Spleen (tissue), 11 donors: Measurements from ENCODE around the gene DPP7. TPM values are rescaled to one million over a fixed set of nuclear protein-coding genes. Genes with fewer than 3 reads are reported as not detected.

ENCODE experiments used
- DNase-seq: peaks from one replicate; pipeline ENCODE4 v3.0.0-alpha.2; 2020
- H3K27ac ChIP-seq, 8 donors: fragments of 200-600 bp; sonication (generic) in 7 of 8; 1 replicate in 4 of 8; 2 replicates in 4 of 8; pipeline versions ENCODE4 v1.5.0 to v1.8.0; 2016 to 2021; ENCODE audit warnings: inconsistent platforms in 4 of 8, mild to moderate bottlenecking in 4 of 8, moderate library complexity in 1 of 8
- H3K27me3 ChIP-seq, 7 donors: fragments of 200-600 bp; sonication (generic) in 6 of 7; replicated peaks in 1 of 7; 1 replicate in 4 of 7; 2 replicates in 3 of 7; pipeline versions ENCODE4 v1.5.0 to v1.8.0; 2016 to 2021; ENCODE audit warnings: inconsistent platforms in 3 of 7, mild to moderate bottlenecking in 1 of 7
- H3K36me3 ChIP-seq, 6 donors: fragments of 200-600 bp; sonication (generic) in 5 of 6; 1 replicate in 4 of 6; 2 replicates in 2 of 6; pipeline versions ENCODE4 v1.5.0 to v1.8.0; 2016 to 2021; ENCODE audit warnings: inconsistent platforms in 2 of 6
- H3K4me1 ChIP-seq, 6 donors: fragments of 200-600 bp; sonication (generic) in 5 of 6; 1 replicate in 3 of 6; 2 replicates in 3 of 6; pipeline versions ENCODE4 v1.5.0 to v1.8.0; 2016 to 2021; ENCODE audit warnings: inconsistent platforms in 3 of 6
- H3K4me3 ChIP-seq, 8 donors: fragments of 200-600 bp; sonication (generic) in 7 of 8; 1 replicate in 4 of 8; 2 replicates in 4 of 8; pipeline versions ENCODE4 v1.5.0 to v1.8.0; 2016 to 2021; ENCODE audit warnings: inconsistent platforms in 4 of 8, mild to moderate bottlenecking in 4 of 8, moderate library complexity in 2 of 8
- H3K9me3 ChIP-seq, 8 donors: fragments of 200-600 bp; sonication (generic) in 7 of 8; 1 replicate in 4 of 8; 2 replicates in 4 of 8; pipeline versions ENCODE4 v1.5.0 to v1.8.0; 2016 to 2021; ENCODE audit warnings: inconsistent platforms in 4 of 8
- POLR2A ChIP-seq, 3 donors: fragments of 450-650 bp; IDR thresholded peaks; one replicate each; pipeline ENCODE4 v1.5.1; 2017; ENCODE audit warnings: antibody characterized with exemption in 3 of 3, mild to moderate bottlenecking in 1 of 3
- POLR2AphosphoS5 ChIP-seq, 3 donors: sonication (generic); formaldehyde crosslinking; IDR thresholded peaks; one replicate each; pipeline ENCODE4 v1.5.1; 2017; ENCODE audit warnings: antibody characterized with exemption in 3 of 3
- WGBS, 5 donors: extraction: QIAGEN DNeasy Blood & Tissue Kit in 3 of 5; methylation state at CpG; one replicate each; pipeline versions ENCODE4 v1.1.5 to v1.1.7; 2013 to 2018; 5-methylcytosine and 5-hydroxymethylcytosine counted together
- intact Hi-C: fragments of 100-400 bp; cut with DNase I; formaldehyde crosslinking; loops from one replicate; pipeline ENCODE4 v1.15.0; 2023; ENCODE audit warnings: low total_unique reads
- polyA plus RNA-seq, 3 donors: library from polyadenylated mRNA; stranded (reverse); fragments of 200-250 nt; gene quantifications; one replicate each; pipeline ENCODE4 v1.2.1, GENCODE V29; 2013
- total RNA-seq, 7 donors: library from RNA; depleted of rRNA in 3 of 7; stranded (reverse); fragments of >200 nt in 3 of 7; fragmentation: NEBNext Ultra II Directional in 4 of 7; extraction: Animal tissue kit (Norgen Biotek cat#: 25700) in 4 of 7; gene quantifications; one replicate each; pipeline versions ENCODE4 v1.1.0 to v1.2.1, GENCODE V29; 2016 to 2021
- TF ChIP-seq, protein P1 (sequence below), 11 experiments: fragments of 200-600 bp in 7 of 11; fragments of 450-650 bp in 4 of 11; sonication (generic) in 4 of 11; IDR thresholded peaks in 8 of 11; conservative IDR thresholded peaks in 3 of 11; 1 replicate in 7 of 11; 2 replicates in 4 of 11; pipeline versions ENCODE4 v1.4.0 to v1.8.0; 2016 to 2021; ENCODE audit warnings: antibody characterized with exemption in 11 of 11, inconsistent platforms in 4 of 11, mild to moderate bottlenecking in 1 of 11
- donor health status: healthy with polysubstance abuse.
- donor health status: DM: no; HTN: no; CAD: no; lungs with moderate emphysema.
- donor health status: DM: no; HTN: no; CAD: no.
- donor health status: Bipolar disorder and iron deficiency.
- donor health status: healthy.
- donor health status: DM: no; HTN: no; CAD: no.
- donor health status: DM: yes; HTN: yes; CAD: no.

Gene DPP7
- total and polyA plus RNA-seq, 10 donors, result 105 to 536 (median 214) TPM

DNA sequence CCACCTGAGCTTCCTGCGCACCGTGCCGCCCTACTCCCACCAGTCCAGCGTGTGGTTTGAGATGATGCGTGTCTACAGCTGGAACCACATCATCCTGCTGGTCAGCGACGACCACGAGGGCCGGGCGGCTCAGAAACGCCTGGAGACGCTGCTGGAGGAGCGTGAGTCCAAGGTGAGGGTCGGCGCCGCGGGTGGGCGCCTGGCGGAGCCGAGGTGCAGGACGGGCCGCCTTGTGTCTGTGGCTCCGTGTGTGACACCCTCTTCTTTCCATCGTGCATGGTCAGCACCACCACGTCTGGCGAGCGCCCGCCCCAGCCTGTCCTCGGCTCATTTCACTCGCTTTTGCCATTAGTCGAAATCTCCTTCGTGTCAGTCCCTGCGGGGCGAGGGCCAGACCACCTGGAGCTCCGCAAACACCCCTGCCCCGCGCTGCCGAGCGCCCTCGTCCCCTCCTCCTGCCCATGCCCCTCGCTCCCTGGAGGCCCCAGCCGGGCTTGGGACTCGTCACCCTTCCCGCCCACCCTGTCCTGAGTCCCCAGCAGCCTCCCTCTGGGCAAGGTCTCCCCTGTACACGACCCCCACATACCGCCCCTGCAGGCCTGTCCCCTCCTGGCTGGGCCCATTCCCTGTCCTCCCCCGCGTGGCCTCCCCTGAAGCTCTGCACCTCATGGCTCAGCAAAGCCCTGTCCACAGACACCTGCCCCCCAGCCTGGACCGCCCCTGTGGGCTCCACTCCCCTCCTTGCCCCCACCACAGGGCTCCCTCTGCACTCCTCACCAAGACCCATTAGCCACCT, 31.4 kb upstream of the DPP7 start:
- Histone ChIP-seq H3K4me1 (no peaks in the 10 kb centered on the region), H3K27me3 (peaks cover 0 to 82% (median 50%) of the 10 kb centered on the region in 7 donors), H3K36me3 (no peaks in the 10 kb centered on the region), H3K9me3 (peaks cover 0 to 6% (median 0%) of the 10 kb centered on the region in 8 donors), H3K4me3 (no peak overlapping the region), H3K27ac (no peak overlapping the region)
- WGBS, 5 donors, result 56 to 70% (median 63%) methylated on average over 42 to 49 of the region's 49 CpGs
- intact Hi-C loops, result no loop called here
- no peak for DNase-seq
- TF ChIP-seq POLR2AphosphoS5 (IDR thresholded peaks at IDR 0.05) (no peak), POLR2A (IDR thresholded peaks at IDR 0.05) (no peak)
- TF ChIP-seq, protein P1, sequence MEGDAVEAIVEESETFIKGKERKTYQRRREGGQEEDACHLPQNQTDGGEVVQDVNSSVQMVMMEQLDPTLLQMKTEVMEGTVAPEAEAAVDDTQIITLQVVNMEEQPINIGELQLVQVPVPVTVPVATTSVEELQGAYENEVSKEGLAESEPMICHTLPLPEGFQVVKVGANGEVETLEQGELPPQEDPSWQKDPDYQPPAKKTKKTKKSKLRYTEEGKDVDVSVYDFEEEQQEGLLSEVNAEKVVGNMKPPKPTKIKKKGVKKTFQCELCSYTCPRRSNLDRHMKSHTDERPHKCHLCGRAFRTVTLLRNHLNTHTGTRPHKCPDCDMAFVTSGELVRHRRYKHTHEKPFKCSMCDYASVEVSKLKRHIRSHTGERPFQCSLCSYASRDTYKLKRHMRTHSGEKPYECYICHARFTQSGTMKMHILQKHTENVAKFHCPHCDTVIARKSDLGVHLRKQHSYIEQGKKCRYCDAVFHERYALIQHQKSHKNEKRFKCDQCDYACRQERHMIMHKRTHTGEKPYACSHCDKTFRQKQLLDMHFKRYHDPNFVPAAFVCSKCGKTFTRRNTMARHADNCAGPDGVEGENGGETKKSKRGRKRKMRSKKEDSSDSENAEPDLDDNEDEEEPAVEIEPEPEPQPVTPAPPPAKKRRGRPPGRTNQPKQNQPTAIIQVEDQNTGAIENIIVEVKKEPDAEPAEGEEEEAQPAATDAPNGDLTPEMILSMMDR (IDR thresholded peaks at IDR 0.05 in 8 of 11, conservative IDR thresholded peaks at IDR 0.05 in 3 of 11), result no peak

DNA sequence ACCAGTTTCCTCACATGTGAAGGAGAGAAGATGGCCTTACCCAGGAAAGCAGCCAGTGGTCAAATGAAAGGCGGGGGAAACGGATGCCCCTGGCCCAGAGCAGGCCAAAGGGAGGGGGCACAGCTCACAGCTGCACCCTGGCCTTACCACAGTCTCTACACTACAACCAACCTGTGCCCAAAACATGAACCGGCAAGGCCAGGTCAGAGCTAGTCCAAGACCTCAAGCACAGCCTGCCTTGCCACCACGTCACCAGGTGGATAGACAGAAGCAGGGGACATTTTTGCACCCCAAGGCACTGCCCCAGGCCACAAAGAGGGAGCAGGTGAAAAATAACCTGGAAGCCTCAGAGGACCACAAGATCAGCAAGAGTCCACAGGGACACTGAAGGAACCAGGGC, 28.9 kb upstream of the DPP7 start:
- Histone ChIP-seq H3K4me1 (peaks cover 4 to 11% (median 5%) of the 10 kb centered on the region in 6 donors), H3K4me3 (no peak overlapping the region), H3K9me3 (no peaks in the 10 kb centered on the region), H3K27ac (no peak overlapping the region), H3K27me3 (peaks cover 0 to 93% (median 75%) of the 10 kb centered on the region in 7 donors), H3K36me3 (no peaks in the 10 kb centered on the region)
- TF ChIP-seq POLR2A (IDR thresholded peaks at IDR 0.05), result no peak
- TF ChIP-seq, protein P1 (IDR thresholded peaks at IDR 0.05 in 8 of 11, conservative IDR thresholded peaks at IDR 0.05 in 3 of 11), result no peak
- TF ChIP-seq POLR2AphosphoS5 (IDR thresholded peaks at IDR 0.05), result no peak
- intact Hi-C loops, result no loop called here
- DNase-seq, result no peak
- 36 to 82% (median 55%) methylated on average over 2 to 4 of the region's 4 CpGs for WGBS, 5 donors

GRCh38 chr9:137141976-137142936, 27.7 kb upstream of the DPP7 start:
- peaks cover 6 to 93% (median 77%) of the 10 kb centered on the region in 7 donors for H3K27me3 ChIP-seq
- intact Hi-C loops, result no loop called here

More at GRCh38 chr9:137141976-137142936, 27.7 kb upstream of the DPP7 start:
- Histone ChIP-seq H3K27ac (no peak overlapping the region), H3K9me3 (no peaks in the 10 kb centered on the region), H3K4me1 (peaks cover 4 to 17% (median 8%) of the 10 kb centered on the region in 6 donors), H3K4me3 (no peak overlapping the region), H3K36me3 (no peaks in the 10 kb centered on the region)
- 67 to 80% (median 78%) methylated on average over 22 to 24 of the region's 24 CpGs for WGBS, 5 donors
- no peak for DNase-seq
- TF ChIP-seq, protein P1 (IDR thresholded peaks at IDR 0.05 in 8 of 11, conservative IDR thresholded peaks at IDR 0.05 in 3 of 11), result no peak
- TF ChIP-seq POLR2AphosphoS5 (IDR thresholded peaks at IDR 0.05) (no peak), POLR2A (IDR thresholded peaks at IDR 0.05) (no peak)
